ENCODE results near the gene TTC3.

- TF ChIP-seq CTCF (IDR thresholded peaks at IDR 0.05; ENCODE audit: low read length) = no peak
- no peak for TF ChIP-seq EZH2 (optimal IDR thresholded peaks at IDR 0.05; ENCODE audit: low read depth, low read length)
These were observed 141.9 kb downstream of the TTC3 start for GRCh38 chr21:37214952-37215351.

All from MM.1S (cell line).